ENCODE data around the gene CYB561A3. TPM values are rescaled to one million over a fixed set of nuclear protein-coding genes. Genes with fewer than 3 reads are reported as not detected.

CYB561A3 gene
- total RNA-seq, 1 experiment from 2014 or later, result 21.7 TPM

DNA sequence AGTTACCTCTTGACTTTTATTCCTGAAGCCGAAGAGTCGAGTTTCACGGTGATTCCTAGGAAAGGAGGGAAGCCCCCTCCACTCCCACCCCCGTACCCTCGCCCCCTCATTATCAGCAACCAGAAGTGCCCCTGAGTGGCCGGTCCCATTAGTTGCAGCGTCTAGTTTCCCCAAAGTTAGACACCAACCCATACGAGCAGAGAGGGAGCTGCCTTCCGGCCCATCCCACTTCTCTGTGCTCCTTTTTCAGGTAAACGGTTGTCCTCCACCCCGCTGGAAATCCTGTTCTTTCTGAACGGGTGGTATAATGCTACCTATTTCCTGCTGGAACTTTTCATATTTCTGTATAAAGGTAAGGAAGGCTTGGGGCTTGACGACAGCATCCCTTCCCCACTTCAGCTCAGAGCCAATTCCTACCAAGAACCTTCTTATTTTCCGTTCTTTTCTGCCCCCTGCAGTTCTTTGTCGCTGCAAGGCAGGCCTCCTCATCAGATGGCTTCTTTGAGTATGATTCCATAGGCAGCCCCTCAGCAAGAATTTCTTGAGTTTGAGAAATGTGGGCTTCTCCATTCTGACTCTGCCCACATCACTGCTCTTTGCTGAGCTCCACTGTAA lies 31.4 kb upstream of the CYB561A3 start:
- no peak overlapping the region for H3T11ph ChIP-seq (ENCODE audit: low read length)
- no peaks in the 10 kb centered on the region; the same call in 1 of the 2 replicates for H3K4me1 ChIP-seq (ENCODE audit: insufficient read depth, low read length)
- 0 out of 3 replicates have a peak, but pooled peaks have one; percentile 11 for TF ChIP-seq CTCF (conservative IDR thresholded peaks at IDR 0.05)
- no peak overlapping the region for H3K23ac ChIP-seq (ENCODE audit: insufficient read length, low read depth, low read length)
- no CpG with 5 or more reads among the region's 15 CpGs for WGBS (ENCODE audit: extremely low coverage, insufficient read length, low lambda C conversion rate)
- H4K8ac ChIP-seq (replicated peaks; ENCODE audit: insufficient read length, low read depth, low read length), result no peak overlapping the region
- H3K27me3 ChIP-seq (ENCODE audit: insufficient read depth, low read length), result no peaks in the 10 kb centered on the region
- H3K27ac Mint-ChIP-seq, result peak overlapping the region; percentile 63 to 97 (median 96); a peak in 6 of 7 replicates
- H3K14ac ChIP-seq (ENCODE audit: insufficient read depth, low read length), result 0 out of 2 replicates have a peak overlapping the region, but pooled peaks have one; percentile 34
- H3K79me2 ChIP-seq (ENCODE audit: insufficient read depth, low read length), result no peaks in the 10 kb centered on the region
- no peak overlapping the region for H3K18ac ChIP-seq (ENCODE audit: insufficient read length, low read depth, low read length)
- no peak overlapping the region for H2BK120ac ChIP-seq (ENCODE audit: low read depth, low read length, poor library complexity, severe bottlenecking)
- no peaks in the 10 kb centered on the region for H3K9me3 ChIP-seq (ENCODE audit: control insufficient read depth, low read depth, low read length)
- H3K79me1 ChIP-seq (ENCODE audit: insufficient read depth, low read depth, low read length, poor library complexity, severe bottlenecking), result no peaks in the 10 kb centered on the region
- H3K4ac ChIP-seq (ENCODE audit: low read depth, low read length), result no peak overlapping the region
- H2BK5ac ChIP-seq (ENCODE audit: insufficient read length, low read length), result no peak overlapping the region
- peak overlapping the region; percentile 43 for H3K9ac ChIP-seq (ENCODE audit: extremely low read depth, insufficient read length, low read length)
- H3K4me2 ChIP-seq (ENCODE audit: insufficient read depth, insufficient read length, low read length), result peak overlapping the region; percentile 58
- no peak overlapping the region for H4K91ac ChIP-seq (ENCODE audit: insufficient read length, low read depth, low read length)
- H2BK12ac ChIP-seq (ENCODE audit: insufficient read length, low read depth, low read length), result no peak overlapping the region
- no peak overlapping the region for H2AFZ ChIP-seq (ENCODE audit: low read length)
- H2BK20ac ChIP-seq (ENCODE audit: low read depth, low read length, poor library complexity, severe bottlenecking), result no peak overlapping the region
- peak overlapping the region; percentile 89 to 94 for H3K4me3 Mint-ChIP-seq
- peaks cover 9% of the 10 kb centered on the region for H3K27me3 Mint-ChIP-seq (ENCODE audit: low read depth)
- no peaks in the 10 kb centered on the region for H4K20me1 ChIP-seq (ENCODE audit: control insufficient read depth, insufficient read depth, insufficient read length)
- peaks cover 3 to 4% of the 10 kb centered on the region in 2 experiments; a peak in 1 of 5 replicates for H3K9me3 Mint-ChIP-seq
- no peak for DNase-seq
- H4K5ac ChIP-seq (ENCODE audit: insufficient read length, low read depth, low read length), result no peak overlapping the region
- H3K36me3 Mint-ChIP-seq (ENCODE audit: insufficient read depth in 1 of 3, low read depth in 3 of 3), result peaks cover 27 to 36% (median 32%) of the 10 kb centered on the region in 3 experiments
- no peak overlapping the region for H2AK5ac ChIP-seq (ENCODE audit: insufficient read length, low read length)
- H3K4me1 Mint-ChIP-seq, result peaks cover 4 to 15% of the 10 kb centered on the region in 2 experiments; a peak in 3 of 4 replicates
- no peak overlapping the region for H3K27ac ChIP-seq (ENCODE audit: insufficient read length, low read depth, low read length)
- H3K23me2 ChIP-seq (ENCODE audit: insufficient read length, low read depth, low read length, poor library complexity, severe bottlenecking), result peaks cover 12% of the 10 kb centered on the region
- no peak overlapping the region for H3K56ac ChIP-seq (ENCODE audit: insufficient read length, low read depth, low read length)
- H2BK15ac ChIP-seq (ENCODE audit: low read depth, low read length), result no peak overlapping the region
